Hematopoietic multipotent progenitor cell treated with erythropoietin and hydrocortisone succinate and interleukin-3 and kit ligand, for 6 days (in vitro differentiated cells): Measurements from ENCODE around the gene TTLL12.

ENCODE experiments used
- DNase-seq: peaks from one replicate; pipeline ENCODE4 v3.0.0-alpha.2; 2015

Gene TTLL12

DNA sequence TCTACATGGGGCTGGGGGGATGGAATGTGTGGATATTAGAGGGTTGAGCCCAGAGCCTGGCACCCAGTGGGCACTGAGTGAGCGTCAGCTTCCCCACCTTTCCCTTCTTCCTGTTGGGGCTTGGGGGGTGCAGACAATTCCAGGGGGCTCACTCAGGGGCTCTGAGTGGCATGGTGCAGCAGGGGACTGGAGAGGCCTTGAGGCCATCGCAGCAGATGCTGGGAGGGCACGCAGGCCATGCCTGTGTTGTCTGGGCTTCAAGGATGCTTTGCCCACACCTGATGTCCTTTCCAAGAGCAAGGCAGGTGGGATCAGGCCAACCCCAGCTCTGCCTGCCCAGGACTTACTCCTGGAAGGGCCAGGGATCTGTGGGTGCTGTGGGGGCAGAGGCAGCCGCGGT lies 11.2 kb upstream of the TTLL12 start:
- no peak for DNase-seq

DNA sequence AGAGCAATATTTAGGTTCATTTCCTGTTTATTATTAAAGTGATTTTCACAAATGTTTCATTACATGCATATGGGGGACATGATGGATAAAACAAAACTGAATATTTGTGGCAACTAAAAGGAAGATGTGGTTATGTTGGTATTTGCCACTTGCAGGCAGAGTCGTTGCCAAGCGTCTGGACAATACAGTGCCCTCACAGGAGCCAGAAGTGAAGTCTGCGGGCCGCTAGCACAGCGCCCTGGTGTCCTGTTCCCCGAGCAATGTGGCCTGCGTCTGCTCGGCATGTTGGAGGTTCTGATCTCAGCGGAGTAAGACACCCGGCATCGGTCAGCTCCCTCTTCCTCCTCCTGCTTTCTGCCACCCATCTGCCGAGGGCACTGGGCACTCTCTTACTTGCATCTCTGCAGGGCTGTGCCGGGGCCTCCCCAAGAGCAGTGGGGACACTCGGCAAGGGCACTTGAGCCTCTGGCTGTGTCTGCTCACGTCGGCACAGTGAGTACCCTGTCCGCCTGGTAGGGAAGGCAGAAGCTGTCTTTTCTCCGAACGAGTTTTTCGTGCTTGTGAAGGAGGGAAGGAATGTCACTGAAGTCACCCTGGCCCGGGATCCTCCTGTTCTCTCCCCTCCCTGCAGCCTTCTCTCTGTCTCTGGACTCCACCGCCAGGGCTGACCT lies 10.5 kb upstream of the TTLL12 start:
- DNase-seq, result no peak

DNA sequence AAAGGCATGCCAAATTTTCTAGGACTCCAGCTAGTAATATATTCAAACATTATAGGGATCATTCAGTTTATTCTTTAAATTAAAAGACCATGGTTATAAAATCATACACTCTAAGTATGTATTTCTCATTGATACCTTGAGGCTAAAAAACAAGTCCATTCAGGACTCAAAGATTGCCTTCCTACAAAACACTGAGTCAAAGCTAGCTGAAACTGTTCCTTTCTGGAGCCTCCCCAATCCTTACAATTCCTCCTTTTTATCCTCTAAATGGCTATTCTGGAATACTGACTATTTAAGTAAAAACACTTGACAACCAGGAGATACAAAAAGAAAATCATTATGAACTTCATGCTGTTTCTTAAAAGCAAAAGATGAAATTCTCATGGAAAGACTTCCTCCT lies 4.9 kb upstream of the TTLL12 start:
- DNase-seq, result no peak

DNA sequence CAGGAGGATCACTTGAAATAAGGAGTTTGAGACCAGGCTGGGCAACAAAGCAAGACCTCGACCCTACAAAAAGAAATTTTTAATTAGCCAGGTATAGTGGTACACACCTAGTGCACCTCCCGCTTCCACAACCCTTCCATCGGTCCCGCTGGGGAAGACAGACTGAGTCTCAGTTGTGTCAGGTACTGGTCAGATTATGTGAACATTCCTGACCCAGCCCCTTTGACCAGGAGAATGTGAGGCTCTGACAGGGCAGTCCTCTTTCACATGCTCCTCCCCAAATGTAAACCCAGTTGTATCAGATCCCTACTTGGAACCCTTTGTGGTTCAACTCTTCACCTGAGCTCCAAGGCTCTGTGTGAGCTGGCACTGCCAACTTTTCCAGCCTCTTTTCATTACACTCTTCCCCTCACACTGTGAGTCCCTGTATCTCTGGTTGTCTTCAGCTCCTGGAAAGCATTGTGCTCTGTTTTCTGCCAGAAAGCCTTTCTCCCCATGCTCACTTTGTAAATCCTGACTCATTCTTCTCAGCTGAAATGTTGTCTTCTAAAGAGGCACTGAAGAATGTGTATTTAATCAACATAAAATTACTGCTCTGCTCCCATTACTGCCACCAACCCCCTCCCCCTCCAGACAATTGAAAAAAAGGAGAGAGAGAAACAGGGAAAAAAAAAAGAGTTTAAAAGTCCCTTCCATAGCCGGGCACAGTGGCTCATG lies 2.1 kb upstream of the TTLL12 start:
- no peak for DNase-seq

DNA sequence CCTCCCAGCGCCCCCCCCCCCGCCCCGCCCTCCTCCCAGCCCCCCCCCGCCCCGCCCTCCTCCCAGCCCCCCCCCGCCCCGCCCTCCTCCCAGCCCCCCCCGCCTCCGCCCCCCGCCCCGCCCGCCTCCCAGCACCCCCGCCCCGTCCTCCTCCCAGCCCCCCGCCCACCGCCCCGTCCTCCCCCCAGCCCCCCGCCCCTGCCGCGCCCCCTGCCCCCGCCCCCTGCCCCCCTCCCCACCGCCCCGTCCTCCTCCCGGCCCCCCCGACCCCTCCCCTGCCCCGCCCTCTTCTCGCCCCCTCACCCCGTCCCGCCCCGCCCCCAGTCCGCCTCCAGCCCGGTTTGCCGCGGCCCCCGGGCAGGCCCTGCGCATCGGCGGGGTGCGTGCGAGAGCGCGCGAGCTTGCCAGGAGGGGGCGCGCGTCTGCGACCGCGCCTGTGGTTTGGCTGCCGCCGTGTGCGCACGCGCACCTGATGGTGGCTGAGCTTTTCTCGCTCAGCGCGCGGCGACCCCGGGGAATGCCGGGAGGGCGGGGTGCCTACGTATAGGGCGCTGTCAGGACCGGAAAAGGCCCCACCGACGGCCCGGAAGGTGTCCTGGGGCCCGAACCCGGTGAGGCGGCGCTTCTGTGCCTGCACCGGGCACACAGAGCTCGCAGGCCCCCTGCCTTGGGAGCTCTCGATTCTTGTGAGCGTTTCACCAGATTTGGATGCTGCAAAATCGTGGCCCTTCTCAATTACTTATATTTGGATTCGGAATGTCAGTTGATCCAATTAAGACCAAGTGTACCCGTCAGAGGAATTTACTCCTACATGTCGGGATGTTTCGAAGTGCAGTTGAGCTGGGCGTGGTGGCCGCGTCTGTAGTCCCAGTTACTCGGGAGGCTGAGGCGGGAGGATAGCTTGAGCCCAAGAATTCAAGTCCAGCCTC lies 501 bp upstream of the TTLL12 start:
- peak; percentile 96 for DNase-seq

DNA sequence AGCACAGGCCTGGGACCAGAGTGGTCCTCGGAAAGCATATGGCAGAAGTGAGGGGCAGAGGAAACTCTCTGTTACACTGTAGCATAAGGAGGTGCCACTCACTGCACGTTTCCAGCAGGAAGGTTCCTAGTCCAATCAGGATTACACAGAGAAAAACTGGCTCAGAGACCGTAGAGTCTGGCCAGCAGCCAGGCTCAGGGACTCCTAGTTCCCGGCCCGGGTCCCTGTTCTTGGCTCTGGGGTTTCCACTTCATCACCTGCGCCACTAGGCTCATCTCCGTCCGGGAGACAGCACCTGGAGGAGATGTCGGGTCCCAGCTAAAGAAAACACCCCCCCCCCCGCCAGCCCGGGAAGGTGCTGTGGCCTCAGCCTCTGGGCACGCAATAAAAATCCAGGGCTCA lies 1.1 kb downstream of the TTLL12 start:
- peak; percentile 58 for DNase-seq

DNA sequence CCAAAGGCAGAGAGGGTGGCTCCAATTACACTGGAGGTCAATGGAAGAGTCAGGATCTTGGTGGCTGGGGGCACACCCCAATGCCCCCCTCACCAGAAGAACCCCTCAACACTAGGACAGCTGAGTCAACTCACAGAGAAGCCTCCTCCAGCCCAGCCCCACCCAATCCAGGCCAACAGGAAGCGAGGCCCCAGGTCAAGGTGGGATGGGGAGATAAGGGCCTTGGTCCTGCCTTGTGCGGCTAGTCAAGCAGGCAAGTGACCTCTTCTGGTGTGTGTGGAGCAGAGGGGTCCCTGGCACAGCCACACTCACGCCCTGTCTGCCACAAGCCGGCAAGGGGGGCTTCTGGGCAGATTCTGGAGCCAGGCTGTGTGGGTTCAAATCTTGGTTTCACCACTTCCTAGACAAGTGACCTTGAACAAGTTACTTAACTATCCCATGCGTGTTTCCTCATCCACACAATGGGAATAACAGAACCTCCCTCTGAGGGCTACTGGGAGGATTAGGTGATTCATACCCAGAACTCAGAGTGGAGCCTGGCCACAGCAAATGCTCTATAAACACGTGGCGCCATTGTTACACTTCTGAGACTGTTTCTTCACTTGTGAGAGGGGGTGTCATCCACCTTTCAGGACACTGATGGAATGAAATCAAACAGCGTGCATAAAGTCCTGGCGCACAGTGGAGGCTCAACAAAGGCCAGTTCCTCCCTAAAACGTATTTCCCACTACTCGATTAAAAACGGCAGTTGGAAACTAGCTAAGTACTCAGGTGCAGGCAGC lies 3.2 kb downstream of the TTLL12 start:
- peak; percentile 95 for DNase-seq

DNA sequence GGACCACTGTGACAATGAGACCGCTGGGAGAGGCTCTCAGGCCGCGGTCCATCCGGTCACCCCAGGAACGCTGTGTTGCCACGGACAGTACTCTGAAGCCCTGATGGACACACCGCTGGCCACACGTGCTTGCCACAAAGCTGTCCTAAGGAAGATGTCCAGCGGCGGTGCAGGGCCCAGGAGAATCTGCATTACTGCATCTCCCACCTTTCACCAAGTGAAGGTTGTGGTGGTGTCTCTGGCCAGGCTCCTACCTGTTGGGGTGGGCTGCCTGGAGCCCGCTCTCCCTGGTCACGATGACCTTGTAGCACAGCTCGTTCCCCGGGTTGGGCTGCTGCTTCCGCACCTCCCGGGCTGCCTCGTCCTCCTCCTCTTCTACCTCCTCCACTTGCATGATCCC lies 4.2 kb downstream of the TTLL12 start:
- no peak for DNase-seq

DNA sequence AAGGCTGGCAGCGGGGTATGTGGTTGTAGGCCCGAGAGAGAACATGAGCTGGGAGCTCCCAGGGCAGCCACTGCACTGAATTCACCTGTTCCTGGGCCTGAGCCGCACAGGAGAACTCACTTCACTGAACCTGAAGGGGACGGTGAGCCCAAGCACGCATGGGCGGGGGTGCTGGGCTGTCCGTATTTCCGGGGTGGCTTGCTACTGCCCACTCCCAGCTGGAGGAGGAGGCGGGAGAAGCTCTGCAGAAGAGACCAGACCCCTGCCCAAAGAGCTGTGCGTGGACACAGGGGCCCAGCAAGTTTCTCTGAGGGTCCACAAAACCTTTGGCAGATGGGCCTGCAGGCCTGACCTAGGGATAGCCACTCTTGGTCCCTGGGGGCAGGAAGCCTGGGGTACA lies 4.8 kb downstream of the TTLL12 start:
- DNase-seq, result no peak

DNA sequence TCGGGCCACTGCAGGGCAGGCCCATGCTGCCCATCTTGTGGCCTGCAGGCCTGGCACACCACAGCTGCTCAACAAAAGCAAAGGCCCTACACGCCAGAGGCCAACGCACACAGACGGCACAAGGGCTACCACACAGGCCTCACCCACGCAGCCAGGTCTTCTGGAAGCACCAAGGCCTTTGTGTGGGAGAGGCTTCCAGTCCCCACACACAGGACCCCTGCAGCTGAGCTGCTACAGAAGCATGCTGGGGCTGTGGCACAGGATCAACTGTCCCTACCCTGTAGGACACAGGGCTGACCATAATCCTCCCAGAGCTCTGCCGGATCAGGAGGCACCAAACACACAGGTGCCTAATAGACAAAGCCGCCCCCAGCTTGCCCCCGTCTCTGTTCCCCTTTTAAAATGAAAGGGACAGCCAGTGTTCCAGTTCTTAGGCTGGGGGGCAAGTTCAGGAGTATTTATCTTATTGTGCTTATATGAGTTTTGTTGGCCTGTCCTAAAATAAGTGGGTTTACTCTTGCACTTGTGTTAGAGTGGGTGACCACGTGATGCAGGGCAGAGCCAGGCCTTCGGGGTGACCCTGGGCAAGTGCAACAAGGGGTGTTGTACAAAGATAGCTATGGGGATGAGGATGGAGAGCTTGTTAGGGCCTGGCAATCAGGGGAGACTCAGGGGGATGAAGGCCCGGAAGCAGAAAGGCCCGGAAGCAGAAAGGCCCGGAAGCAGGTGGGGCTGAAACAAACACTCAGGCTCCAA lies 5.4 kb downstream of the TTLL12 start:
- DNase-seq, result no peak

DNA sequence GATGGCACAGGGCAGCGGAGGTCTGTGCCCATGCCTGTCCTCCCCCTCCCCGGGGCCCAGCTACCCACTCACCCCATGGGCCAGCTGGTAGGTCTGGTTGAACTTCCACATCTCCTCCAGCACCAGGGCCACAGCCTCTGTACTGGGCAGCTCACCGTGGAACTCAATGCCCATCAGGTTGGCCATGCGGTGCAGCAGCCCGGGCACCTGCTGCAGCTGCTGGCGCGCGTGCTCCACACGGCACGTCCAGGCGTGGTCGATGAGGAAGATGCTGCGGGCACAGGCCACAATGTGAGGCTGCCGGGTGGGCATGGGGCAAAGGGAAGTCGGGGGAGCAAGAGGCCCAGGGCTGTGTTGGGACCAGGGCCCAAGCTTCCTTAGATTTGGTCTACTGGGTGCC lies 6.3 kb downstream of the TTLL12 start:
- no peak for DNase-seq

DNA sequence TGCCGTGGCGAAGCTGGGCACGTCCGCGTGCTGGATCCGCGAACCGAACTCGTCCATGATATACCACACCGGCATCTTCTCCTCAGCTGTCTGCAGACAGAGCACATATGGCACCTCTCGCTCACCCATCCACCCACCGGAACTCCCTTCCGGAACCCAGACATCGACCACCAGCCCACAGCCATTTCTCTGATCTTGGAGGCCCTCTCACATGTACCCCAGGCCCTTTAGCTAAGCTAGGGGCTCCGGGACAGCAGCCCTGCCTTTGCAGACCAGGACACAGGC lies 7.1 kb downstream of the TTLL12 start:
- DNase-seq, result no peak

DNA sequence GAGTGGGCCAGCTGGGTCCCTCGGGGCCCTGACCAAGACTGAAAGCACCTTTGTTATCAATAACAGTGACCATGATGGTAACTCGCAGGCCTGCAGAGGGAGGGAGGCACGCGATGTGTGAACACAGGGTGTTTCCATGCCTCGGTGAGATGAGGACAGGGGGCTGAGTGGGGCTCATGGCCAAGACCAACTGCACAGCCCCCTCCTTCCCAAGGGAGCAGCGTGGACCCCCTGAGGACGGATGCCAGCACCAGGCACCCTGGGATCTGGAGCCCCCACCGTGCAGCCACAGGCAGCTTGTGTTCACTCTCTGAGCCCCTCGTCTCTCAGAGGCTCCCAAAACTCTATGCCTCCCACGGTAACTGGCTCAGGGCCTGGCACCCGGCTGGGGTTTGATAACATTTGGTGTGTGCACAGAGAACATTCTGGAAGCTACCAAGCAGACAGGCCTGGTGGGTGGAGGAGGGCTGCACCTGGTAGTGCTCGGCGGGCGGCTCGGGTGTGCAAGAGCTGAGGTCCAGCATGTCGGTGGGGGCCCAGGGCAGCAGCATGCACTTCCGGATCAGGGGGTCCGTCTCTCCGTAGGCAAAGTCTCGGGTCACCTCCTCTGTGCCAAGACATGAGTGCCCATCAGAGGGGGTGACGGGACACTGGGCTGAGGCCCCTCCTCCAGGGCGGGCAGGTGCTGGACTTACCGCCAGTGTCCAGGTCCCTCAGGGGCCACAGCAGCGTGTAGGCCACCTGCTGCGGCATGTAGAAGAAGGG lies 7.6 kb downstream of the TTLL12 start:
- DNase-seq, result no peak

DNA sequence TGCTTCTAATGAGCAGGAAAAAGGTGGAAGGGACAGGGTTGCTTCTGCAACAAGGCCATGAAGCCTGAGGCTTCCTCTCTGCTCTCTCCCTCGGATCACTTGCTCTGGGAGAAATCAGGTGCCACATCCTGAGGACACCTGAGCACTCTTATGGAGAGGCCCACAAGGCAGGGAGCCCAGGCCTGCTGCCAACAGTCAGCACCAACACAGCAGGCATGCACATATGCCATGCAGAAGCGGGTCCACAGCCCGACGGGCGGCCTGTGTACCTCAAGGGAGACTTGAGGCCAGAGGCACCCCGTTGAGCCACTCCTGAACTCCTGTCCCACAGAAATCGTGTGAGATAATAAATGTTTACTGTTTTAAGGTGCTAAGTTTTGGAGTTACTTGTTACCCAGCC lies 9.5 kb downstream of the TTLL12 start:
- no peak for DNase-seq

DNA sequence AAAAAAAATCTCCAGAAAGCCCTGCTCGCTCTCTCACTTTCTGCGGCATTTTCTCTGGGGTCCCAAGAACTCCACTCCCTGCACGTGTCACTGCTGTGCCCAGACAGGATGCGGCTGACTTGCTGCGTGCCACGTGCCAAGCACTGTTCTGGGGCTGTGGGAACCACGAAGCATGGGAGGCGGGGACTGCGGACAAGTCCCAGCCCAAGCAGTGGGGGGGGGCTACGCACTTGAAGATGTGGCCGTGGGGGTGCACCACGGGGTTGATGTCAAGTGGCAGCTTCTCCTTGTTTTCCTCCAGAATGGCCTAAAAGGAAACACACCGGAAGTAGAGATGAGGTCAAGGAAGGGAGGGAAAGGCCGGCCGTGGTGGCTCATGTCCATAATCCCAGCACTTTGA lies 10.8 kb downstream of the TTLL12 start:
- DNase-seq, result no peak

DNA sequence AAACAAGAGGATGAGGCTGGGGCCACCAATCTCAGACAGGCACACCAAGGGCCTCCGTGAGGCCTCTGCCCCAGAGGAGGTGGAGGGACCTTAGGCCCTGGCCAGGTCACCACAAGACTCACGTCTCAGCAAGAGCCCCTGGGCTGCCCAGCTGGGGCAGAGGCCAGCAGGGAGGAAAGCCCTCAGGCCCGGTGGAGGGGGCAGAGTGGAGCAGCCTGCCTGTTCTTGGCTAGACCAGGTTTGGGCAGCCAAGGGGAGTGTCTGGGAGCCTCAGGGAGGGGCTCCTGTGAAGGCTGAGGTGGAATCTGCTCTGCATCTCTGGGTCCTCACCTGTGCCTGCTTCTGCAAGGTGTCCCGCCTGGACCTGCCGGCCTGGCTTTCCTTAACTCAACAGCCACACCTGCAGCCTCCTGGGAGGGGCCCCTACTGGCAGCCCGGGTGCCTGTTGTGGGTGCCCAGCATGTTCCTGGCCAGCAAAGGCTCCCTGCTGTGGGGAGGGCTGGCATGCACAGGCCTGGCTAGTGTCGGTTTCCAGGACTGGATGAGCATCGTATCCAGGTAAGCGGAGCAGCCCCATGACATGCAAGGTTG lies 11.9 kb downstream of the TTLL12 start:
- DNase-seq, result no peak

DNA sequence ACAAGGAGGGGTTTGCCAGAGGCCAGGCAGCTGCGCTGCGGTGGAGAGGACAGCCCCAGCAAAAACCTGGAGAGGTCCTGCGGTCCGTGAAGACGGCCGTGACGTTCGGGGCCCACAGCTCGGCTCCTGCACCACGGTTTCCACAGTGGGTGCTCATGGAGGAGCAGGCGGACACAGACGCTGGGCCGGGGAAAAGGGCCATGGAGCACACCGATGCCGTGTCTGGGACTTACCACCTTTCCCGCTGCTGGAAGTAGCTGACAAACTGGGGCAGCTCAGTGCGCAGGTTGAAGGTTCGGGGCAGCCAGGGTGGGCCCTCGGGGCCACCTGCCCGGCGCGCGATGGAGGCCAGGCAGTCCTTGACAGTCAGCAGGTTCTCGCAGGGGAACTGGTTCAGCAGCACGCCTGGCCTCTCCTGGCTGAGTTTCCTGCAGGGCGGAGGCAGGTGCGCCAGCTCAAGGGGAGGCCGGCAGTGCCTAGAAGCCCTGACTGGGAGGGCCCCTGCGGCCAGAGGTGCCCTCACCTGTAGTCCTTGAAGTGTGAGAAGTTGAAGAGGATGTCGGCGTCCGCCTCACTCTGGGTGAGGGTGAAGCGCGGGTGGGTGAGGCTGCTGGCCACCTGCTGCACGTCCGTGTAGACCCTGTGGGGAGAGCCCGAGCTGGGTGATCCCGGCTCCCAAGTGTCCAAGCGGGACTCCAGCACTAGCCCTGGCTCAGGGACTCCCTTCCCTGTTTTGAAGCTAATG lies 12.8 kb downstream of the TTLL12 start:
- DNase-seq, result no peak

DNA sequence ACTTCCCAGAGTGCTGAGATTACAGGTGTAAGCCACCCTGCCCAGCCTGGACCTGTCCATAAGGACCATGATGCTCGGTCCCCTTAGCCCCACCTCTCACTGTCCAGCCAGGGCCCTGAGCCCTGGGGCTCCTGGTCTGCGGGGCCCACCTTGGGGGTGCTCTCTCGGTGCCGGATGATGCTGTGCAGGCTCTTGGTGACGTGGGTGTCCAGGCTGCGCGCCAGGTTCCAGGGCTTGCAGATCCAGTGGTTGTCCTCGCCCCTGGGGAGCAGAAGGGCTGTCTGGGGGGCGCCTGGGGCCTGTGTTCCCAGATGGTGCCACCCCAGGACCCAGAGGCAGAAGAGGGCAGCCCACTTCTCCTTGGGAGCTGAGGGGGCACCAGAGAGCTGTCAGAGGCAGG lies 13.4 kb downstream of the TTLL12 start:
- DNase-seq, result no peak

DNA sequence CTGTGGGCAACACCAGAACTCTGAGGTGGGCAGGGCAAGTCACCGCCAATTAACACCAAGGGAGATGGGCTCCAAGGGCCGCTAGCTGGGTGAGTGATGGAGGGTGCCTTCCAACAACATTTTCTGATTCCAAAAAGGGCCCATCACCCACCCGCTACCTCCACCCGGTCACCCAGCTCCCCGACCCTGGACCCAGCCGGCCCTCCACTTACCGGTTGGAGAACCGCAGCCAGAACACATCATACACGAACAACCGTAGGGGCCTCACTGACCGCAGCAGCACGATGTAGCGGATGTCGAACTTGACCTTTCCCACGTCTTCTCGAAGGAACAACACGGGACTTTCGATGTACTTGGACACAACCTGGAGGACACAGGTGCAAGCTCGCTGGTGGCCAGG lies 14.7 kb downstream of the TTLL12 start:
- no peak for DNase-seq

DNA sequence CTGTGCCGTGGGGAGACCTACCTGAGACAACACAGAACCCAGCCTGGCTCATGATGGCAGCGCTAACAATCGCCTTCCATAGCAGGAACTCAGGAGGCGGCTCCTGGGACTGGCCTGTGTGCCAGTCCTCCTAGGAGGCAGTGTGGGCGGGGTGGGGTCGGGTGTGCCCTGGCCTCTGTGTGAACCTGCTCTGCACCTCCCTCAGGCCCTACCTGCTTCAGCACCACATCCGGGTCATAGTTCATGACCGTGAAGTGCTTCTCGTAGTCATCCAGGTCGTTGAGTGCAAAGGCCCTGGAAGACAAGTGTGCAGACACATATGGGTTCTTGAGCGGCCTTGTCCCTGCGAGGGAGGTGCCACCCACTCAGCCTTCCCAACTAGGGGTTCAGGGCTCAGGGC lies 15.3 kb downstream of the TTLL12 start:
- no peak for DNase-seq
